ENCODE data around the gene DNTT.

- TF ChIP-seq CTCF (IDR thresholded peaks at IDR 0.05) (no peak), POLR2A (IDR thresholded peaks at IDR 0.05; ENCODE audit: low read depth) (no peak), POLR2AphosphoS5 (IDR thresholded peaks at IDR 0.05) (no peak)
Observed at GRCh38 chr10:96261132-96261531, 43.1 kb upstream of the DNTT start.

All from esophagus muscularis mucosa (tissue), 3 donors.